A549 (cell line): ENCODE measurements around the gene AXIN2. TPM values are rescaled to one million over a fixed set of nuclear protein-coding genes. Genes with fewer than 3 reads are reported as not detected.

ENCODE experiments used
- ATAC-seq, 2 experiments: fragments of 200-7000 bp in 1 of 2; fragments of >200 bp in 1 of 2; cut with Nextera tagmentation in 1 of 2; cut with Tn5 transposase in 1 of 2; 3 replicates each; pipeline versions ENCODE4 v1.8.0 to v1.9.1; 2018 to 2020; ENCODE audit warnings: mild to moderate bottlenecking in 1 of 2, moderate library complexity in 1 of 2
- CTCF ChIA-PET: fragments of 300-600 bp; sonication (Branson Sonifier 250); formaldehyde crosslinking; extraction: SDS; loops from one replicate; lab custom pipeline; 2021; ENCODE audit warnings: antibody characterized with exemption, inconsistent platforms; lab: Yijun Ruan, JAX
- POLR2A ChIA-PET: fragments of 350-600 bp; formaldehyde crosslinking; extraction: SDS; loops from one replicate; lab custom pipeline; 2021; ENCODE audit warnings: antibody characterized with exemption, inconsistent platforms; lab: Yijun Ruan, JAX
- DNase-seq, 2 experiments: peaks; one replicate each; pipeline versions ENCODE4 v3.0.0 to v3.0.0-alpha.2; 2011 to 2016; ENCODE audit warnings: low read depth in 1 of 2, low spot score in 1 of 2
- FAIRE-seq: peaks from 2 replicates; lab custom pipeline; 2011; peaks lifted over from hg19 to GRCh38; lab: Jason Lieb, UNC
- H3K27ac ChIP-seq, 2 experiments: fragments of >200 bp; sonication (Bioruptor Twin); formaldehyde crosslinking; 3 replicates each; pipeline ENCODE4 v1.5.1; 2016 to 2017
- H3K4me1 ChIP-seq: fragments of >200 bp; sonication (Bioruptor Twin); formaldehyde crosslinking; 3 replicates; pipeline ENCODE4 v1.6.1; 2016
- H3K4me2 ChIP-seq: fragments of >200 bp; sonication (Bioruptor Twin); formaldehyde crosslinking; 3 replicates; pipeline ENCODE4 v1.6.1; 2016
- H3K4me3 ChIP-seq: fragments of >200 bp; sonication (Bioruptor Twin); formaldehyde crosslinking; 3 replicates; pipeline ENCODE4 v1.5.1; 2016
- H3K9me3 ChIP-seq: fragments of >200 bp; sonication (Bioruptor Twin); formaldehyde crosslinking; 3 replicates; pipeline ENCODE4 v1.6.1; 2016
- BHLHE40 ChIP-seq: IDR thresholded peaks from 2 replicates; pipeline ENCODE4 v1.6.1; 2012; ENCODE audit warnings: low read depth, low read length, inconsistent platforms
- CBX2 ChIP-seq: fragments of 200-600 bp; sonication (generic); IDR thresholded peaks from 2 replicates; pipeline ENCODE4 v1.6.1; 2016; ENCODE audit warnings: low read depth, mild to moderate bottlenecking, borderline replicate concordance
- CBX8 ChIP-seq: fragments of 200-600 bp; sonication (generic); IDR thresholded peaks from 2 replicates; pipeline ENCODE4 v1.6.1; 2016
- CEBPB ChIP-seq, 2 experiments: fragments of >200 bp in 1 of 2; sonication (Bioruptor Twin) in 1 of 2; formaldehyde crosslinking in 1 of 2; IDR thresholded peaks; 2 replicates each; pipeline ENCODE4 v1.6.1; 2012 to 2016
- CHD2 ChIP-seq: fragments of 150-350 bp; IDR thresholded peaks from 2 replicates; pipeline ENCODE4 v1.6.1; 2014; ENCODE audit warnings: low read length; ENCODE audit not compliant: partially characterized antibody
- CHD4 ChIP-seq: fragments of 200-600 bp; sonication (generic); IDR thresholded peaks from 2 replicates; pipeline ENCODE4 v1.6.1; 2016; ENCODE audit warnings: antibody characterized with exemption, mild to moderate bottlenecking, borderline replicate concordance
- FOSL2 ChIP-seq, 2 experiments: fragments of 450-650 bp in 1 of 2; fragments of >200 bp in 1 of 2; sonication (Bioruptor Twin) in 1 of 2; formaldehyde crosslinking; IDR thresholded peaks; 2 replicates each; pipeline versions ENCODE4 v1.5.0 to v1.6.1; 2016 to 2020; ENCODE audit warnings: mild to moderate bottlenecking in 1 of 2, moderate library complexity in 1 of 2
- GATA3 ChIP-seq: IDR thresholded peaks from 2 replicates; pipeline ENCODE4 v1.6.1; 2012; ENCODE audit warnings: borderline replicate concordance
- HDAC2 ChIP-seq: fragments of 200-600 bp; sonication (generic); IDR thresholded peaks from 2 replicates; pipeline ENCODE4 v1.6.1; 2016
- HOXB13 ChIP-seq: fragments of 250-450 bp; sonication (Bioruptor Pico); IDR thresholded peaks from 2 replicates; pipeline ENCODE4 v1.5.0; 2020; ENCODE audit warnings: low read depth, mild to moderate bottlenecking, moderate library complexity
- HOXB5 ChIP-seq: fragments of 250-450 bp; sonication (Bioruptor Pico); IDR thresholded peaks from 2 replicates; pipeline ENCODE4 v1.5.0; 2020; ENCODE audit warnings: mild to moderate bottlenecking, moderate library complexity
- JUN ChIP-seq, 2 experiments: fragments of >200 bp; sonication (Bioruptor Twin); formaldehyde crosslinking; IDR thresholded peaks; 2 replicates in 1 of 2; 3 replicates in 1 of 2; pipeline ENCODE4 v1.6.1; 2016 to 2017
- KDM1A ChIP-seq: fragments of 200-600 bp; sonication (generic); IDR thresholded peaks from 2 replicates; pipeline ENCODE4 v1.6.1; 2016; ENCODE audit warnings: low read depth, mild to moderate bottlenecking
- MYC ChIP-seq: IDR thresholded peaks from 2 replicates; pipeline ENCODE4 v1.6.1; 2012; ENCODE audit warnings: mild to moderate bottlenecking, inconsistent platforms, low read length, improper control_type of control experiment, borderline replicate concordance
- POLR2A ChIP-seq: IDR thresholded peaks from 2 replicates; pipeline ENCODE4 v1.6.1; 2012; ENCODE audit warnings: mild to moderate bottlenecking, low read length
- POLR2AphosphoS2 ChIP-seq: conservative IDR thresholded peaks from 2 replicates; pipeline ENCODE4 v1.6.1; 2012; ENCODE audit warnings: low read length, improper control_type of control experiment, inconsistent platforms
- RAD21 ChIP-seq, 2 experiments: fragments of >200 bp in 1 of 2; sonication (Bioruptor Twin) in 1 of 2; formaldehyde crosslinking in 1 of 2; IDR thresholded peaks in 1 of 2; conservative IDR thresholded peaks in 1 of 2; 2 replicates in 1 of 2; 3 replicates in 1 of 2; pipeline ENCODE4 v1.6.1; 2012 to 2018; ENCODE audit warnings: inconsistent platforms in 1 of 2
- RCOR1 ChIP-seq: fragments of 150-350 bp; IDR thresholded peaks from 2 replicates; pipeline ENCODE4 v1.6.1; 2014; ENCODE audit warnings: antibody characterized with exemption, low read length, low read depth
- RFX5 ChIP-seq: fragments of 450-650 bp; IDR thresholded peaks from 2 replicates; pipeline ENCODE4 v1.7.1; 2014; ENCODE audit warnings: antibody characterized with exemption, mild to moderate bottlenecking, moderate library complexity
- RNF2 ChIP-seq: fragments of 200-600 bp; sonication (generic); IDR thresholded peaks from 2 replicates; pipeline ENCODE4 v1.6.1; 2016; ENCODE audit warnings: low read depth, mild to moderate bottlenecking, antibody characterized with exemption, moderate library complexity, borderline replicate concordance
- ZC3H11A ChIP-seq: fragments of 450-650 bp; IDR thresholded peaks from 2 replicates; pipeline ENCODE4 v1.6.1; 2014; ENCODE audit warnings: antibody characterized with exemption, mild to moderate bottlenecking
- ZFP36 ChIP-seq: fragments of 450-650 bp; IDR thresholded peaks from 2 replicates; pipeline ENCODE4 v1.6.1; 2014; ENCODE audit warnings: borderline replicate concordance; ENCODE audit not compliant: partially characterized antibody
- WGBS: methylation state at CpG from one replicate; pipeline ENCODE4 v1.1.6; 2017; ENCODE audit errors: missing lambda C conversion rate; 5-methylcytosine and 5-hydroxymethylcytosine counted together
- polyA plus RNA-seq, 4 experiments: library from polyadenylated mRNA; depleted of rRNA in 3 of 4; stranded (reverse); fragments of >200 nt; fragmentation: RNase III in 1 of 4; extraction: RNeasy Plus Mini Kit Qiagen cat#74134 plus additional on column Dnase treatment in 1 of 4; gene quantifications; 2 replicates in 3 of 4; 3 replicates in 1 of 4; pipeline ENCODE4 v1.2.3, GENCODE V29; 2011 to 2017
- TF ChIP-seq, protein P1 (sequence below): fragments of 150-350 bp; IDR thresholded peaks from 2 replicates; pipeline ENCODE4 v1.6.1; 2014; ENCODE audit warnings: low read depth, mild to moderate bottlenecking, low read length
- TF ChIP-seq, protein P2 (sequence below): fragments of >200 bp; sonication (Bioruptor Twin); formaldehyde crosslinking; IDR thresholded peaks from 3 replicates; pipeline ENCODE4 v1.5.1; 2016
- TF ChIP-seq, protein P3 (sequence below): IDR thresholded peaks from 2 replicates; pipeline ENCODE4 v1.6.1; 2012
- TF ChIP-seq, protein P4 (sequence below): fragments of 250-450 bp; sonication (Bioruptor Pico); IDR thresholded peaks from 2 replicates; pipeline ENCODE4 v1.5.0; 2021; ENCODE audit warnings: mild to moderate bottlenecking, moderate library complexity, borderline replicate concordance
- TF ChIP-seq, protein P5 (sequence below): fragments of 200-600 bp; sonication (generic); IDR thresholded peaks from 2 replicates; pipeline ENCODE4 v1.6.1; 2016; ENCODE audit warnings: antibody characterized with exemption, mild to moderate bottlenecking, moderate library complexity

AXIN2 gene
- polyA plus RNA-seq, 2 of the 4 experiments (the other 2 are of a cell fraction): 4.0 to 4.9 TPM

DNA sequence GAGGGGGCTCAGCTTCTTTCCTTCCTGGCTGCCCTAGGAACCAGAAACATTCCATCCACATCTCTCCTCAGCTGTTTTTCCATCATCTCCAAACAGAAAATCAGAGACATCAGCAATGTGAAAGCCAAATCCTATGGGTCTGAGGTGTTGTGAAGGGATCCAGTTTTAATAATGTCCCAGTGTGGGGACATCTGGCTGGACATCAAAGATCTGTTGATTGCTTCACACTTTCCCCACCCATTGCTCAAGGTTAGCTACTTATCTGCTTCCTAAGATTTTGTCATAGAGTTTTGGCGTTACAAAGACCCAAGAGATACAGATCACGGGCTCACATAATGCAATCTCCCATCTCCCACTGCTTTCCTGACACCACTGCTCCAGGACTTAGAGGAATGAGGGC, 47.8 kb upstream of the AXIN2 start:
- ChIA-PET CTCF (interaction anchor here (0.9 to 2.2 kb wide), 2 partner anchors 9 to 22 kb away, joined by 3 to 6 read pairs; no protein-coding TSS in a partner anchor), POLR2A (no interaction called here)
- no peaks in the 10 kb centered on the region for H3K4me1 ChIP-seq
- FAIRE-seq (no peak), ATAC-seq (no peak), DNase-seq (no peak)
- no peak overlapping the region for H3K27ac ChIP-seq
- TF ChIP-seq BHLHE40: no peak
- no peak for TF ChIP-seq CHD4
- TF ChIP-seq CBX8: no peak
- TF ChIP-seq, protein P1, sequence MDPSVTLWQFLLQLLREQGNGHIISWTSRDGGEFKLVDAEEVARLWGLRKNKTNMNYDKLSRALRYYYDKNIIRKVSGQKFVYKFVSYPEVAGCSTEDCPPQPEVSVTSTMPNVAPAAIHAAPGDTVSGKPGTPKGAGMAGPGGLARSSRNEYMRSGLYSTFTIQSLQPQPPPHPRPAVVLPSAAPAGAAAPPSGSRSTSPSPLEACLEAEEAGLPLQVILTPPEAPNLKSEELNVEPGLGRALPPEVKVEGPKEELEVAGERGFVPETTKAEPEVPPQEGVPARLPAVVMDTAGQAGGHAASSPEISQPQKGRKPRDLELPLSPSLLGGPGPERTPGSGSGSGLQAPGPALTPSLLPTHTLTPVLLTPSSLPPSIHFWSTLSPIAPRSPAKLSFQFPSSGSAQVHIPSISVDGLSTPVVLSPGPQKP: no peak
- no peak for TF ChIP-seq JUN (IDR thresholded peaks at IDR 0.05)
- TF ChIP-seq, protein P2, sequence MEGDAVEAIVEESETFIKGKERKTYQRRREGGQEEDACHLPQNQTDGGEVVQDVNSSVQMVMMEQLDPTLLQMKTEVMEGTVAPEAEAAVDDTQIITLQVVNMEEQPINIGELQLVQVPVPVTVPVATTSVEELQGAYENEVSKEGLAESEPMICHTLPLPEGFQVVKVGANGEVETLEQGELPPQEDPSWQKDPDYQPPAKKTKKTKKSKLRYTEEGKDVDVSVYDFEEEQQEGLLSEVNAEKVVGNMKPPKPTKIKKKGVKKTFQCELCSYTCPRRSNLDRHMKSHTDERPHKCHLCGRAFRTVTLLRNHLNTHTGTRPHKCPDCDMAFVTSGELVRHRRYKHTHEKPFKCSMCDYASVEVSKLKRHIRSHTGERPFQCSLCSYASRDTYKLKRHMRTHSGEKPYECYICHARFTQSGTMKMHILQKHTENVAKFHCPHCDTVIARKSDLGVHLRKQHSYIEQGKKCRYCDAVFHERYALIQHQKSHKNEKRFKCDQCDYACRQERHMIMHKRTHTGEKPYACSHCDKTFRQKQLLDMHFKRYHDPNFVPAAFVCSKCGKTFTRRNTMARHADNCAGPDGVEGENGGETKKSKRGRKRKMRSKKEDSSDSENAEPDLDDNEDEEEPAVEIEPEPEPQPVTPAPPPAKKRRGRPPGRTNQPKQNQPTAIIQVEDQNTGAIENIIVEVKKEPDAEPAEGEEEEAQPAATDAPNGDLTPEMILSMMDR: no peak
- TF ChIP-seq CBX2: no peak
- TF ChIP-seq MYC: no peak
- no peak for TF ChIP-seq FOSL2 (IDR thresholded peaks at IDR 0.05)
- no peak for TF ChIP-seq FOSL2 (CRISPR knock-in tag; IDR thresholded peaks at IDR 0.05)
- no peak for TF ChIP-seq HOXB13 (CRISPR knock-in tag)
- no peak for TF ChIP-seq HOXB5 (CRISPR knock-in tag)
- TF ChIP-seq HDAC2: no peak
- no peak for TF ChIP-seq ZFP36
- no peak for TF ChIP-seq CHD2
- TF ChIP-seq RAD21 (conservative IDR thresholded peaks at IDR 0.05 in 1 of 2, IDR thresholded peaks at IDR 0.05 in 1 of 2): no peak
- TF ChIP-seq, protein P3, sequence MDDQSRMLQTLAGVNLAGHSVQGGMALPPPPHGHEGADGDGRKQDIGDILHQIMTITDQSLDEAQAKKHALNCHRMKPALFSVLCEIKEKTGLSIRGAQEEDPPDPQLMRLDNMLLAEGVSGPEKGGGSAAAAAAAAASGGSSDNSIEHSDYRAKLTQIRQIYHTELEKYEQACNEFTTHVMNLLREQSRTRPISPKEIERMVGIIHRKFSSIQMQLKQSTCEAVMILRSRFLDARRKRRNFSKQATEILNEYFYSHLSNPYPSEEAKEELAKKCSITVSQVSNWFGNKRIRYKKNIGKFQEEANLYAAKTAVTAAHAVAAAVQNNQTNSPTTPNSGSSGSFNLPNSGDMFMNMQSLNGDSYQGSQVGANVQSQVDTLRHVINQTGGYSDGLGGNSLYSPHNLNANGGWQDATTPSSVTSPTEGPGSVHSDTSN: no peak
- no peak for TF ChIP-seq POLR2AphosphoS2
- TF ChIP-seq POLR2A: no peak
- TF ChIP-seq RFX5: no peak
- TF ChIP-seq KDM1A: no peak
- H3K4me2 ChIP-seq: no peak overlapping the region
- no peaks in the 10 kb centered on the region for H3K9me3 ChIP-seq
- 68% methylated on average over 2 of the region's 2 CpGs for WGBS
- H3K4me3 ChIP-seq: no peak overlapping the region

DNA sequence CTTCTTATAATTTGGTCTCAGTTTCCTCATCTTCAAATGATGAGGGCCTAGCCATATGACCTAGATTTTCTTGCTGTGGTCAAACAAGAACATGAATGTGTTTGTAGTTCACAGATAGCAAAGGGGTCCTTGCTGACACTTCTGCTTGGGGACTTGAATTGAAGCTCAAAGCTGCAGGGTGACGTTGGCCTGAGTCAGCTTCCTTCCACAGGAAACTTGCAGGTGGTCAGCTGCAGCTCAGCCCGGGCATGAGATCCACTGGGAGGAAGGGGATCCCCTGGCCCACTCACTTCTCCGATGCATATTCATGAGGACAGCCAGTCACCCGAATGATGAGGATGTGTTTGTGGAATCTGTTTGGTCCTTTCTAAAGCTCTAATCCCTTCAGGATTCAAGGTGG, 42.6 kb upstream of the AXIN2 start:
- TF ChIP-seq RNF2: no peak
- no peak for TF ChIP-seq ZC3H11A
- TF ChIP-seq, protein P4, sequence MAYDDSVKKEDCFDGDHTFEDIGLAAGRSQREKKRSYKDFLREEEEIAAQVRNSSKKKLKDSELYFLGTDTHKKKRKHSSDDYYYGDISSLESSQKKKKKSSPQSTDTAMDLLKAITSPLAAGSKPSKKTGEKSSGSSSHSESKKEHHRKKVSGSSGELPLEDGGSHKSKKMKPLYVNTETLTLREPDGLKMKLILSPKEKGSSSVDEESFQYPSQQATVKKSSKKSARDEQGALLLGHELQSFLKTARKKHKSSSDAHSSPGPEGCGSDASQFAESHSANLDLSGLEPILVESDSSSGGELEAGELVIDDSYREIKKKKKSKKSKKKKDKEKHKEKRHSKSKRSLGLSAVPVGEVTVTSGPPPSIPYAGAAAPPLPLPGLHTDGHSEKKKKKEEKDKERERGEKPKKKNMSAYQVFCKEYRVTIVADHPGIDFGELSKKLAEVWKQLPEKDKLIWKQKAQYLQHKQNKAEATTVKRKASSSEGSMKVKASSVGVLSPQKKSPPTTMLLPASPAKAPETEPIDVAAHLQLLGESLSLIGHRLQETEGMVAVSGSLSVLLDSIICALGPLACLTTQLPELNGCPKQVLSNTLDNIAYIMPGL (CRISPR knock-in tag): no peak
- TF ChIP-seq POLR2AphosphoS2: no peak
- TF ChIP-seq RAD21 (conservative IDR thresholded peaks at IDR 0.05 in 1 of 2, IDR thresholded peaks at IDR 0.05 in 1 of 2): no peak
- TF ChIP-seq, protein P5, sequence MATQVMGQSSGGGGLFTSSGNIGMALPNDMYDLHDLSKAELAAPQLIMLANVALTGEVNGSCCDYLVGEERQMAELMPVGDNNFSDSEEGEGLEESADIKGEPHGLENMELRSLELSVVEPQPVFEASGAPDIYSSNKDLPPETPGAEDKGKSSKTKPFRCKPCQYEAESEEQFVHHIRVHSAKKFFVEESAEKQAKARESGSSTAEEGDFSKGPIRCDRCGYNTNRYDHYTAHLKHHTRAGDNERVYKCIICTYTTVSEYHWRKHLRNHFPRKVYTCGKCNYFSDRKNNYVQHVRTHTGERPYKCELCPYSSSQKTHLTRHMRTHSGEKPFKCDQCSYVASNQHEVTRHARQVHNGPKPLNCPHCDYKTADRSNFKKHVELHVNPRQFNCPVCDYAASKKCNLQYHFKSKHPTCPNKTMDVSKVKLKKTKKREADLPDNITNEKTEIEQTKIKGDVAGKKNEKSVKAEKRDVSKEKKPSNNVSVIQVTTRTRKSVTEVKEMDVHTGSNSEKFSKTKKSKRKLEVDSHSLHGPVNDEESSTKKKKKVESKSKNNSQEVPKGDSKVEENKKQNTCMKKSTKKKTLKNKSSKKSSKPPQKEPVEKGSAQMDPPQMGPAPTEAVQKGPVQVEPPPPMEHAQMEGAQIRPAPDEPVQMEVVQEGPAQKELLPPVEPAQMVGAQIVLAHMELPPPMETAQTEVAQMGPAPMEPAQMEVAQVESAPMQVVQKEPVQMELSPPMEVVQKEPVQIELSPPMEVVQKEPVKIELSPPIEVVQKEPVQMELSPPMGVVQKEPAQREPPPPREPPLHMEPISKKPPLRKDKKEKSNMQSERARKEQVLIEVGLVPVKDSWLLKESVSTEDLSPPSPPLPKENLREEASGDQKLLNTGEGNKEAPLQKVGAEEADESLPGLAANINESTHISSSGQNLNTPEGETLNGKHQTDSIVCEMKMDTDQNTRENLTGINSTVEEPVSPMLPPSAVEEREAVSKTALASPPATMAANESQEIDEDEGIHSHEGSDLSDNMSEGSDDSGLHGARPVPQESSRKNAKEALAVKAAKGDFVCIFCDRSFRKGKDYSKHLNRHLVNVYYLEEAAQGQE: no peak
- no peak for TF ChIP-seq GATA3
- TF ChIP-seq CEBPB (IDR thresholded peaks at IDR 0.05): no peak
- no peak for TF ChIP-seq RCOR1
- H3K4me2 ChIP-seq: no peak overlapping the region
- H3K4me3 ChIP-seq: no peak overlapping the region
- WGBS: 76% methylated on average over 4 of the region's 4 CpGs
- H3K27ac ChIP-seq: no peak overlapping the region
- CTCF ChIA-PET: interaction anchor here (0.6 to 1.1 kb wide), 6 partner anchors 13 to 407 kb away, joined by 3 to 5 read pairs (median 3); no protein-coding TSS in a partner anchor
- no peak for FAIRE-seq
- H3K4me1 ChIP-seq: no peaks in the 10 kb centered on the region
- POLR2A ChIA-PET: no interaction called here
- DNase-seq: no peak
- H3K9me3 ChIP-seq: no peaks in the 10 kb centered on the region
- ATAC-seq: no peak
